DND-41 (cell line): Measurements from ENCODE around the gene CDS2.

ENCODE experiments used
- ATAC-seq: fragments of 200-7000 bp; cut with Tn5 transposase; 3 replicates; pipeline ENCODE4 v1.9.1; 2021; ENCODE audit warnings: low read depth; ENCODE audit not compliant: insufficient read depth
- DNase-seq: peaks from one replicate; pipeline ENCODE4 v3.0.0-alpha.2; 2020
- H2AFZ ChIP-seq: 2 replicates; pipeline ENCODE4 v1.6.0; 2012; ENCODE audit warnings: low read depth, low read length
- H3K27ac ChIP-seq: 2 replicates; pipeline ENCODE4 v1.5.1; 2012; ENCODE audit warnings: low read length, inconsistent platforms
- H3K27me3 ChIP-seq: fragments of 200-600 bp; sonication (generic); 2 replicates; pipeline ENCODE4 v1.6.0; 2012; ENCODE audit warnings: low read length, mild to moderate bottlenecking, inconsistent platforms; ENCODE audit not compliant: insufficient read depth, poor library complexity
- H3K36me3 ChIP-seq: 2 replicates; pipeline ENCODE4 v1.5.1; 2012; ENCODE audit warnings: low read length, inconsistent platforms; ENCODE audit not compliant: insufficient read depth
- H3K4me1 ChIP-seq: 2 replicates; pipeline ENCODE4 v1.5.1; 2012; ENCODE audit warnings: mild to moderate bottlenecking, low read length; ENCODE audit not compliant: insufficient read depth
- H3K4me2 ChIP-seq: 2 replicates; pipeline ENCODE4 v1.6.0; 2012; ENCODE audit warnings: mild to moderate bottlenecking, moderate library complexity, low read length, inconsistent platforms; ENCODE audit not compliant: insufficient read depth
- H3K4me3 ChIP-seq, 2 experiments: fragments of 200-600 bp in 1 of 2; shearing (Covaris generic) in 1 of 2; 2 replicates each; pipeline ENCODE4 v1.5.1; 2012 to 2016; ENCODE audit warnings: inconsistent platforms in 2 of 2, low read length in 2 of 2, mild to moderate bottlenecking in 2 of 2, low read depth in 1 of 2, moderate library complexity in 1 of 2
- H3K79me2 ChIP-seq: 2 replicates; pipeline ENCODE4 v1.6.0; 2012; ENCODE audit warnings: low read length, inconsistent platforms; ENCODE audit not compliant: insufficient read depth
- H3K9ac ChIP-seq: 2 replicates; pipeline ENCODE4 v1.6.0; 2012; ENCODE audit warnings: low read depth, mild to moderate bottlenecking, inconsistent platforms, low read length, moderate library complexity
- H3K9me3 ChIP-seq: 2 replicates; pipeline ENCODE4 v1.5.1; 2012; ENCODE audit warnings: low read length, moderate library complexity, mild to moderate bottlenecking, inconsistent platforms; ENCODE audit not compliant: insufficient read depth, severe bottlenecking
- H4K20me1 ChIP-seq: 2 replicates; pipeline ENCODE4 v1.6.0; 2012; ENCODE audit warnings: low read length; ENCODE audit not compliant: insufficient read depth
- EZH2 ChIP-seq: IDR thresholded peaks from 3 replicates; pipeline ENCODE4 v1.6.1; 2012; ENCODE audit warnings: borderline replicate concordance, low read depth, mild to moderate bottlenecking, moderate library complexity, low read length, inconsistent platforms; ENCODE audit not compliant: severe bottlenecking
- TF ChIP-seq, protein P1 (sequence below): IDR thresholded peaks from 2 replicates; pipeline ENCODE4 v1.5.1; 2012; ENCODE audit warnings: borderline replicate concordance, low read length, moderate library complexity, mild to moderate bottlenecking; ENCODE audit not compliant: poor library complexity, severe bottlenecking; ENCODE audit errors: extremely low read depth

CDS2 gene

DNA sequence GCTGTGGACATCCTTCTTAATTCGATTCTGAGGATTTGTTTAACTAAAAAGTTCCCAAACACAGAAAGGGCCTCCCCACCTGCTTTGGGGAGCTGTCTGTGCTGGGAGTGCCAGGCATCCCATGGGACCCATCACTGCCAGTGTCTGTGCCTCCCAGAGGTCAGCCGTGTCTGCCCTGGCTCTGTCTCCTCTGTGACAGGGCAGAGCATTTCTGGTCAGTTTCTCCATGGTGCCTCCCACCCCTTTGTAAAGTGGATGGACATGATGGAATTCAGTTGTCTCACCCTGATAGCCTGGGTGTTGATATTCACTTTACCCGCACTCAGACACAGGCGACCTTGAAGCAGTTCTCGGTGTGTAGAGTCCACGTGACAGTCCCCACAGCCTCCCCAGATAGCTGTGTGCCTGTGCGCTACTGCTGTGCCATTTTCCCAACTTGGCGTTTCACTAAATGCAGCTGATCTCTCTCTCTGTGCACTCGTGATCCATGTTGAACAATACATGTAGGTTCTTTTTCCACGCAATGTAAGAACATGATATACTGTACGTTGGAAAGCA is 70.5 kb downstream of the CDS2 start:
- H3K27ac ChIP-seq, result no peak overlapping the region
- ATAC-seq, result no peak
- no peaks in the 10 kb centered on the region for H3K9me3 ChIP-seq
- H3K79me2 ChIP-seq, result no peaks in the 10 kb centered on the region
- H3K4me3 ChIP-seq, result no peak overlapping the region
- no peak overlapping the region for H2AFZ ChIP-seq
- no peaks in the 10 kb centered on the region for H3K4me1 ChIP-seq
- peaks cover 48% of the 10 kb centered on the region for H3K36me3 ChIP-seq
- H4K20me1 ChIP-seq, result 0 out of 2 replicates have a peak, but pooled peaks cover 4% of the 10 kb centered on the region
- no peaks in the 10 kb centered on the region for H3K27me3 ChIP-seq
- H3K4me2 ChIP-seq, result no peak overlapping the region
- no peak overlapping the region for H3K9ac ChIP-seq
- no peak for TF ChIP-seq EZH2
- TF ChIP-seq, protein P1, sequence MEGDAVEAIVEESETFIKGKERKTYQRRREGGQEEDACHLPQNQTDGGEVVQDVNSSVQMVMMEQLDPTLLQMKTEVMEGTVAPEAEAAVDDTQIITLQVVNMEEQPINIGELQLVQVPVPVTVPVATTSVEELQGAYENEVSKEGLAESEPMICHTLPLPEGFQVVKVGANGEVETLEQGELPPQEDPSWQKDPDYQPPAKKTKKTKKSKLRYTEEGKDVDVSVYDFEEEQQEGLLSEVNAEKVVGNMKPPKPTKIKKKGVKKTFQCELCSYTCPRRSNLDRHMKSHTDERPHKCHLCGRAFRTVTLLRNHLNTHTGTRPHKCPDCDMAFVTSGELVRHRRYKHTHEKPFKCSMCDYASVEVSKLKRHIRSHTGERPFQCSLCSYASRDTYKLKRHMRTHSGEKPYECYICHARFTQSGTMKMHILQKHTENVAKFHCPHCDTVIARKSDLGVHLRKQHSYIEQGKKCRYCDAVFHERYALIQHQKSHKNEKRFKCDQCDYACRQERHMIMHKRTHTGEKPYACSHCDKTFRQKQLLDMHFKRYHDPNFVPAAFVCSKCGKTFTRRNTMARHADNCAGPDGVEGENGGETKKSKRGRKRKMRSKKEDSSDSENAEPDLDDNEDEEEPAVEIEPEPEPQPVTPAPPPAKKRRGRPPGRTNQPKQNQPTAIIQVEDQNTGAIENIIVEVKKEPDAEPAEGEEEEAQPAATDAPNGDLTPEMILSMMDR, result no peak
- no peak for DNase-seq

DNA sequence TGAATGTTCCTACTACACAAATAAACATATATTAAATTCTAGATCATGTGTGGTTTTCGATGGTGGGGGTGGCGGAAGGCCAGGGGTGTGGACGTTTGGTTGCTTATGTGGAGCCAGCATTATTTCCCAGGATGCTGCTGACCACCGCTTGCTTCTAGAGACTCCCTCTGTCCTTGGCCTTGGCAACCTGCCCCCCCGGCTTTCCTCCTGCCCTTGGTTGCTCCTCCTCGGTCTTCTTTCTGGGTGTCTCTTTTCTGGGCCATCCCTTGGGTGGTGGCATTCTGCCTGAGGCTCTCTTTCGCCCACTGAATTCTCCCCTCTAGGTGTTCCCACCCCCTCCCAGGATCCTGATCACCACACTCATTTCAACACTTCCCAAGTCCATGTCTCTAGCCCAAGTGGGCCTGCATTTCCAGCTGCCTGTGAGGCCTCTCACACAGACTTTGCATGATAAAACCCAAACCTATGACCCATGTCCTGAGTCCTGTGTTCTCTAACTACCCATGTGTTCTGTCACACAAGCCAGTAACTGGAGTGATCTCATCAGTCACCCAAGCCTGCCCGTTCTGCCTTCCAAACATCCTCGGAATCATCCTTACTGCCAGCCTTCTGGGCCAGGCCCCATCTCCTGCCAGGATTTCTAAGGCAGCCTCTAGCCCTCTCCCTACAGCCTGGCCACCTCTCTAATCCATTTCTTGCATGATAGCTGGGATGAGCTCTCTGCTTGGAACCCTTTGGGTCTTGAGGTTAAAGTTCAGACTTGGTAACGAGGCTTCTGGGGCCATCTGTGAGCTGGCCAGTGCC is 71.2 kb downstream of the CDS2 start:
- Histone ChIP-seq H3K9me3 (no peaks in the 10 kb centered on the region), H3K79me2 (no peaks in the 10 kb centered on the region), H3K27ac (no peak overlapping the region), H3K9ac (no peak overlapping the region), H2AFZ (no peak overlapping the region), H3K4me1 (no peaks in the 10 kb centered on the region), H3K36me3 (peaks cover 42% of the 10 kb centered on the region), H3K27me3 (no peaks in the 10 kb centered on the region), H3K4me3 (no peak overlapping the region), H4K20me1 (0 out of 2 replicates have a peak, but pooled peaks cover 4% of the 10 kb centered on the region), H3K4me2 (no peak overlapping the region)
- no peak for ATAC-seq
- TF ChIP-seq EZH2, result no peak
- TF ChIP-seq, protein P1, result no peak
- DNase-seq, result no peak

DNA sequence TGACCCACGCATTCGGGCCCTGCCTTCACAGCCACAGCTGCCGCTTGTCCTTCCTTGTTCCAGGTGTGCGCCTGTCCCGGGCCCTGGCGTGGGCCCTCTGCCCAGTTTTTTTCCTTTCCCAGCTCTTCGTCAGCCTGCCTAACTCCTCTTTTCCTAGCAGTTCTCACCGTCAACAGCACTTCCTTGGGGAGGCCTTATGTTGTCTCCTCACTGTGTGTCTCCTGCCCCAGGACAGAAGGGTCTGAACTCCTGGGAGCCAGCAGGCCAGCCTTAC is 71.8 kb downstream of the CDS2 start:
- no peak overlapping the region for H2AFZ ChIP-seq
- no peaks in the 10 kb centered on the region for H3K9me3 ChIP-seq
- no peak overlapping the region for H3K9ac ChIP-seq
- no peaks in the 10 kb centered on the region for H3K79me2 ChIP-seq
- no peak overlapping the region for H3K4me3 ChIP-seq
- no peaks in the 10 kb centered on the region for H3K4me1 ChIP-seq
- no peak for DNase-seq
- H3K4me2 ChIP-seq, result no peak overlapping the region
- 0 out of 2 replicates have a peak, but pooled peaks cover 4% of the 10 kb centered on the region for H4K20me1 ChIP-seq
- H3K27me3 ChIP-seq, result no peaks in the 10 kb centered on the region
- H3K27ac ChIP-seq, result no peak overlapping the region
- TF ChIP-seq, protein P1, result no peak
- no peak for TF ChIP-seq EZH2
- ATAC-seq, result no peak
- peaks cover 39% of the 10 kb centered on the region for H3K36me3 ChIP-seq

DNA sequence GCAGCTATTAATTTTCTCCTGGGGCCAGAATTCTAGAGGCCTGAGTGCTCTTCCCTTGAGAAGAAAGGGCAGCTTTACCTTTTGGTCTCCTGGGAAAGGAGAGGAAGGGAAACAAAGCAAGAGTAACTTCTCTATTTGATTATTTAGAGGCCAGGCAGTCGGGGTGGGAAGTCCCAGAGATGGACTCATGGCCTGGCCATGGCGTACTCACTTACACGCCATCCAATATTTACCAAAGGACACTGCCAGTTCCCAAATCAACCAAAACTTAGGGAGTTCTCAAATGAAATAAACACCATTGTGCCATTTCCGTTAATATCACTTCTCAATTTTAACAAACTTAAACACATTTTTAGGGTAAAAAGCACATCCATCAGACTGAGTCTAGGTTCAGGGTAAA is 76.6 kb downstream of the CDS2 start:
- Histone ChIP-seq H2AFZ (no peak overlapping the region), H4K20me1 (peaks cover 8% of the 10 kb centered on the region; the same call in 1 of the 2 replicates), H3K4me1 (no peaks in the 10 kb centered on the region), H3K79me2 (no peaks in the 10 kb centered on the region), H3K9me3 (no peaks in the 10 kb centered on the region), H3K27me3 (no peaks in the 10 kb centered on the region), H3K9ac (no peak overlapping the region), H3K27ac (no peak overlapping the region), H3K4me3 (no peak overlapping the region), H3K36me3 (peaks cover 8% of the 10 kb centered on the region), H3K4me2 (no peak overlapping the region)
- ATAC-seq (no peak), DNase-seq (no peak)
- TF ChIP-seq, protein P1, result no peak
- no peak for TF ChIP-seq EZH2
